Cardiac fibroblast (primary cell): ENCODE results near the gene ACD.

Source experiments
- DNase-seq, 2 donors: peaks; one replicate each; pipeline versions ENCODE4 v3.0.0 to v3.0.0-alpha.2; 2010; ENCODE audit warnings: low read depth in 2 of 2
- H3K4me3 ChIP-seq, 2 donors: replicated peaks in 1 of 2; 1 replicate in 1 of 2; 2 replicates in 1 of 2; pipeline ENCODE4 v1.5.1; 2011; ENCODE audit warnings: low read depth in 2 of 2, low read length in 2 of 2, mild to moderate bottlenecking in 2 of 2, moderate library complexity in 1 of 2
- CTCF ChIP-seq: IDR thresholded peaks from one replicate; pipeline ENCODE4 v1.5.1; 2011; ENCODE audit warnings: low read depth, mild to moderate bottlenecking, low read length, inconsistent platforms

The ACD gene

GRCh38 chr16:67661886-67662652 lies 2.0 kb upstream of the ACD start:
- no peak overlapping the region for H3K4me3 ChIP-seq
- no peak for TF ChIP-seq CTCF
- no peak for DNase-seq

- H3K4me3 ChIP-seq: peak overlapping the region; percentile 36 to 39
- peak in 1 of 2 donors; percentile 34 for DNase-seq
- no peak for TF ChIP-seq CTCF
These were observed 1.2 kb upstream of the ACD start for GRCh38 chr16:67661101-67661761.

GRCh38 chr16:67660564-67661028 lies 536 bp upstream of the ACD start, which contains the start of gene PARD6A:
Gene PARD6A, plus strand, starts transcription at chr16:67660960. Its CDS starts 79 bp downstream, at chr16:67661039.
- DNase-seq: peak; percentile 97 to 98
- no peak for TF ChIP-seq CTCF
- peak within 1 kb of the TSS; percentile 83 to 87 for H3K4me3 ChIP-seq

GRCh38 chr16:67658849-67659674 lies 998 bp downstream of the ACD start:
- no peak for DNase-seq
- TF ChIP-seq CTCF: no peak

GRCh38 chr16:67657751-67658518 lies 2.1 kb downstream of the ACD start:
- no peak for DNase-seq
- H3K4me3 ChIP-seq: no peak overlapping the region
- no peak for TF ChIP-seq CTCF

More at GRCh38 chr16:67658849-67659674, 998 bp downstream of the ACD start:
- peak overlapping the region; percentile 83 to 87 for H3K4me3 ChIP-seq

- no peak for TF ChIP-seq CTCF
- DNase-seq: no peak
- no peak overlapping the region for H3K4me3 ChIP-seq
These were observed 2.9 kb downstream of the ACD start for GRCh38 chr16:67657017-67657608.
